Osteocyte (in vitro differentiated cells): ENCODE data around the gene ATP9A. TPM values are rescaled to one million over a fixed set of nuclear protein-coding genes. Genes with fewer than 3 reads are reported as not detected.
"Not testable (repeated sequence)": the region's sequence is repeated elsewhere in the genome, so short reads cannot be mapped to it uniquely, and the experiment has no call there.

Experiments
- DNase-seq: peaks from one replicate; pipeline ENCODE4 v3.0.0; 2021; ENCODE audit warnings: mixed read lengths; ENCODE audit not compliant: unreplicated experiment; ENCODE audit errors: extremely low spot score
- H3K27ac Mint-ChIP-seq: one replicate; pipeline ENCODE4 v1.8.0; 2021; ENCODE audit warnings: mild to moderate bottlenecking, mixed read lengths; ENCODE audit not compliant: unreplicated experiment
- H3K27me3 Mint-ChIP-seq: one replicate; pipeline ENCODE4 v1.8.0; 2021; ENCODE audit warnings: mixed read lengths; ENCODE audit not compliant: unreplicated experiment
- H3K36me3 Mint-ChIP-seq: one replicate; pipeline ENCODE4 v1.8.0; 2021; ENCODE audit warnings: mixed read lengths; ENCODE audit not compliant: unreplicated experiment
- H3K4me1 Mint-ChIP-seq: one replicate; pipeline ENCODE4 v1.8.0; 2021; ENCODE audit warnings: mixed read lengths; ENCODE audit not compliant: unreplicated experiment
- H3K4me3 Mint-ChIP-seq: one replicate; pipeline ENCODE4 v1.8.0; 2021; ENCODE audit warnings: mild to moderate bottlenecking, moderate library complexity, mixed read lengths; ENCODE audit not compliant: unreplicated experiment
- H3K9me3 Mint-ChIP-seq: one replicate; pipeline ENCODE4 v1.8.0; 2021; ENCODE audit warnings: mixed read lengths; ENCODE audit not compliant: unreplicated experiment
- CTCF ChIP-seq: fragments of 200-600 bp; sonication (generic); IDR thresholded peaks from 2 replicates; pipeline ENCODE4 v1.5.0; 2021; ENCODE audit warnings: antibody characterized with exemption, mild to moderate bottlenecking, moderate library complexity
- total RNA-seq: library from RNA; stranded (reverse); gene quantifications from 2 replicates; pipeline ENCODE4 v1.2.1, GENCODE V29; 2021

The ATP9A gene
- total RNA-seq, 1 donor from 2014 or later = 58.4 TPM

GRCh38 chr20:51651921-51652549 lies 116.2 kb downstream of the ATP9A start:
- H3K27me3 Mint-ChIP-seq = no peaks in the 10 kb centered on the region
- TF ChIP-seq CTCF = no peak
- H3K27ac Mint-ChIP-seq = peak overlapping the region; percentile 80
- peaks cover 29% of the 10 kb centered on the region for H3K36me3 Mint-ChIP-seq
- no peak for DNase-seq
- H3K4me3 Mint-ChIP-seq = no peak overlapping the region
- peaks cover 9% of the 10 kb centered on the region for H3K4me1 Mint-ChIP-seq
- H3K9me3 Mint-ChIP-seq = no peaks in the 10 kb centered on the region

GRCh38 chr20:51650685-51651134 lies 117.5 kb downstream of the ATP9A start:
- no peaks in the 10 kb centered on the region for H3K27me3 Mint-ChIP-seq
- no peak for TF ChIP-seq CTCF
- H3K4me1 Mint-ChIP-seq = peaks cover 9% of the 10 kb centered on the region
- no peak overlapping the region for H3K4me3 Mint-ChIP-seq
- H3K27ac Mint-ChIP-seq = no peak overlapping the region
- DNase-seq = no peak
- no peaks in the 10 kb centered on the region for H3K9me3 Mint-ChIP-seq
- H3K36me3 Mint-ChIP-seq = peaks cover 21% of the 10 kb centered on the region

GRCh38 chr20:51648571-51648947 lies 119.6 kb downstream of the ATP9A start:
- Mint-ChIP-seq H3K4me1 (peaks cover 9% of the 10 kb centered on the region), H3K4me3 (no peak overlapping the region), H3K9me3 (no peaks in the 10 kb centered on the region), H3K27ac (no peak overlapping the region), H3K36me3 (peaks cover 8% of the 10 kb centered on the region), H3K27me3 (no peaks in the 10 kb centered on the region)
- DNase-seq = no peak
- TF ChIP-seq CTCF = no peak

GRCh38 chr20:51647674-51648570 lies 120.3 kb downstream of the ATP9A start:
- Mint-ChIP-seq H3K27ac (no peak overlapping the region), H3K4me3 (no peak overlapping the region), H3K27me3 (no peaks in the 10 kb centered on the region), H3K36me3 (peaks cover 8% of the 10 kb centered on the region), H3K4me1 (peaks cover 9% of the 10 kb centered on the region), H3K9me3 (no peaks in the 10 kb centered on the region)
- no peak for TF ChIP-seq CTCF
- no peak for DNase-seq

- not testable (repeated sequence) for H3K36me3 Mint-ChIP-seq, H3K9me3 Mint-ChIP-seq, H3K4me1 Mint-ChIP-seq, DNase-seq, H3K4me3 Mint-ChIP-seq, H3K27ac Mint-ChIP-seq, H3K27me3 Mint-ChIP-seq
Observed at GRCh38 chr20:51643810-51644209, 124.4 kb downstream of the ATP9A start.
